HUES6 (cell line): ENCODE data around the gene LRRC27.
"Not testable (repeated sequence)": the region's sequence is repeated elsewhere in the genome, so short reads cannot be mapped to it uniquely, and the experiment has no call there.

Experiments used
- H3K27ac ChIP-seq: 2 replicates; pipeline ENCODE4 v1.7.0; 2013; ENCODE audit warnings: low read depth, mild to moderate bottlenecking, low read length, inconsistent platforms
- H3K27me3 ChIP-seq: 2 replicates; pipeline ENCODE4 v1.6.1; 2013; ENCODE audit warnings: low read length; ENCODE audit not compliant: control insufficient read depth, insufficient read depth
- H3K36me3 ChIP-seq: 2 replicates; pipeline ENCODE4 v1.6.1; 2013; ENCODE audit warnings: low read length; ENCODE audit not compliant: control insufficient read depth, insufficient read depth
- H3K4me1 ChIP-seq: 2 replicates; pipeline ENCODE4 v1.6.1; 2013; ENCODE audit warnings: low read length; ENCODE audit not compliant: control insufficient read depth, insufficient read depth
- H3K4me3 ChIP-seq: 2 replicates; pipeline ENCODE4 v1.5.1; 2013; ENCODE audit warnings: low read depth, low read length
- H3K9ac ChIP-seq: one replicate; pipeline ENCODE4 v1.6.1; 2013; ENCODE audit warnings: mild to moderate bottlenecking, low read length
- H3K9me3 ChIP-seq: 2 replicates; pipeline ENCODE4 v1.6.1; 2013; ENCODE audit warnings: low read depth, low read length; ENCODE audit not compliant: control insufficient read depth, insufficient read depth

LRRC27 gene

DNA sequence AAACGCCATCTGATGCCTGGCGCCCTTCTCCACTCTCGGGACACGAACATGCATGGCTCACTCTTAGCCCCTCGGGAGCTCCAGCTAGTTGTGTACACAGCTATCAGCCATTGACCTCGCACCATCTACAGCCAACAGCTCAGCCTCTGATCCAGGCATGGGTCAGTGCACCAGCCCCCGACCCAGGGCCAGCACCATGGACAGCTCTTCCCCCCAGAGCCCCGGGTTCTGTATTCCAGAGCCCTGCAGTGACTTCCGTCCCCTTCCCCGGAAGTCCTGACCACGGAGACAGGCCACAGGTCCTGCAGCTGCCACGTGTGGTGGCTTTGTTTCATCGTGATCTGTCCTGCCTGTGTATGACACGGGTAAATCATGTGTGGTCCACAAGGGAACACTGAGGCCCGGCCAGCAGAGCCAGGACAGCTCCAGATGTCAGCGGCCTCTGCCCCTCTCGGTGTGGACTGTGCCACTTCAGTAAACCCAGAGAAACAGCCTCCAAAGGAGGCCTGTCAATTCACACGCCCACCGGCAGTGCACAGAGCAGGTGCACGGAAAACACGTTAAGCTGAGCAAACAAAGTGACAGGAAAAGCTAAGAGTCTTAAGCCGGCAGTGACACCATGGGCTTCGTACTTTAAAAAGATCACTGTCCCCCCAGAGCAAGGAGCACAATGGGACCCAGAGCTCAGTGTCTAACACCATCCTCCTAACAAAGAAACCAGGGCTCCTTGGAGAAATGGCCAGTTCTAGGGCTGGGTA lies 37.3 kb upstream of the LRRC27 start:
- H3K9me3 ChIP-seq = no peaks in the 10 kb centered on the region
- H3K4me3 ChIP-seq = no peak overlapping the region
- H3K9ac ChIP-seq = no peak overlapping the region
- peaks cover 9% of the 10 kb centered on the region for H3K4me1 ChIP-seq
- H3K36me3 ChIP-seq = no peaks in the 10 kb centered on the region
- no peaks in the 10 kb centered on the region for H3K27me3 ChIP-seq
- no peak overlapping the region for H3K27ac ChIP-seq

DNA sequence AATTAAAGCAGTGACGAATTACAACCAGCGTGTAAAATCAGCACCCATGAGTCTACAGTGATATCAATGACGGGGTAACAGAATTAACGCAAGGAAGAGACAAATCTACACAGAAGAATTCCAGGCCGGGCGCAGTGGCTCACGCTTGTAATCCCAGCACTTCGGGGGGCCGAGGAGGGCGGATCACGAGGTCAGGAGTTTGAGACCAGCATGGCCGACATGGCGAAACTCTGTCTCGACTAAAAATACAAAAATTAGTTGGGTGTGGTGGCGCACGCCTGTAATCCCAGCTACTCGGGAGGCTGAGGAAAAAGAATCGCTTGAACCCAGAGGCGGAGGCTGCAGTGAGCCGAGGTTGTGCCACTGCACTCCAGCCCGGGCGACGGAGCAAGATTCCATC lies 36.5 kb upstream of the LRRC27 start:
- H3K9ac ChIP-seq, H3K4me1 ChIP-seq, H3K4me3 ChIP-seq, H3K27me3 ChIP-seq, H3K27ac ChIP-seq, H3K36me3 ChIP-seq, H3K9me3 ChIP-seq: not testable (repeated sequence)

DNA sequence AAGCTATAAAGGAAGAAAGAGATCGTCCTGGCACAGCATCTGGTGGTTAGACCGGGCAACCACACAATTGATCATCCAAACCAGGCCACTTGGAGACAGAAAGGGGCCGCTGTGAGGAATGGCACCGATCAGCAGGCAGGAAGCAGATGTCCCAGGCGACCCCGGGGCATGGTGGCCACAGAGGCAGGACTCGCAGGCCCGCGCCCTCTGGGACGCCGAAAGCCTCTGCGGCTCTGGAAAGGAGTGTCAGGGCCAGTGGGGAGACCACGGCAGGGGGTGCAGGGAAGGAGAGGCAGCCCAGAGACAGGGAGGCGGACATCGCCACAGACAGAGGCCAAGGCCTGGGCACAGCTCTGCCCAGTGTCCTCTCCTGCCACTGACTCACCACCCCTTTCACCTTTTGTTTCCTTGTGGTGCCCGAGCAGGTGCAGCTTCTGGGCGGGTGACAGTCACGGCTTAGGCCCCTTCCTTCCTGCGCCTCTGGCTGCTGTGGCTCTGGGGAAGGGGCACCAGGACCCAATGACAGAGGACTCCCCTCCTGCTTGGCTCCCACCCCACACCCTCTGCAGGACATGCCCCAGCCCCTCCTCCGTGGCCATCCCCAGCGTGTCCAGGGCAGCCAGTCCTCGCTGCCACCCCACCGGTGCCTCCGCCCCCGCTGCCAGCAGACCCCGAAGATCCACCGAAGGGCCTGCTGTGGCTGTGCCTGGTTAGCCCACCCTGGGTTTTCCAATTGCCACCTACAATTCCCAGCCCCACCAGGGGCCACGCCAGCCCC lies 35.1 kb upstream of the LRRC27 start:
- no peak overlapping the region for H3K9ac ChIP-seq
- H3K4me1 ChIP-seq = peaks cover 9% of the 10 kb centered on the region
- no peak overlapping the region for H3K4me3 ChIP-seq
- H3K36me3 ChIP-seq = no peaks in the 10 kb centered on the region
- H3K9me3 ChIP-seq = no peaks in the 10 kb centered on the region
- no peaks in the 10 kb centered on the region for H3K27me3 ChIP-seq
- no peak overlapping the region for H3K27ac ChIP-seq

DNA sequence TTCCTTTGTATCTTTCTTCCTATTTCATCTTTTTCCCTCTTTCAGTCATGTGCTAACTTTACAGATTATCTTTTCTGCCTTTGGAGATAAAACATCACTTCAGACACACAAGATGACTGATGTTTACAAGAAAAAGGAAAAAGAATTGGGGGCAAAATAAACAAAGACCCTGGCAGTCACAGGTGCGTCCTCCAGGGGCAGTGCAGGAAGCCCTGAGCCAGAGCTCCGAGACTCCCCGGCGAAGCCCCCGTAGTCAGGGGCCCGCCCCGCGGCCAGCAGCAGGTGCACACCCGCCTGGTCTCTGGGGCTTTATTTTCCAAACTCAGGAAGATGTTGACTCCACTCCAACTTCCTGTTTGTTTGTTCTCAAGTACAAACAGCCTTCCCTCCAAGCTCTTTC lies 34.5 kb upstream of the LRRC27 start:
- Histone ChIP-seq H3K9ac (no peak overlapping the region), H3K27ac (no peak overlapping the region), H3K36me3 (no peaks in the 10 kb centered on the region), H3K27me3 (peaks cover under 1% of the 10 kb centered on the region; the same call in 1 of the 2 replicates), H3K4me3 (no peak overlapping the region), H3K9me3 (no peaks in the 10 kb centered on the region), H3K4me1 (peaks cover 9% of the 10 kb centered on the region)

DNA sequence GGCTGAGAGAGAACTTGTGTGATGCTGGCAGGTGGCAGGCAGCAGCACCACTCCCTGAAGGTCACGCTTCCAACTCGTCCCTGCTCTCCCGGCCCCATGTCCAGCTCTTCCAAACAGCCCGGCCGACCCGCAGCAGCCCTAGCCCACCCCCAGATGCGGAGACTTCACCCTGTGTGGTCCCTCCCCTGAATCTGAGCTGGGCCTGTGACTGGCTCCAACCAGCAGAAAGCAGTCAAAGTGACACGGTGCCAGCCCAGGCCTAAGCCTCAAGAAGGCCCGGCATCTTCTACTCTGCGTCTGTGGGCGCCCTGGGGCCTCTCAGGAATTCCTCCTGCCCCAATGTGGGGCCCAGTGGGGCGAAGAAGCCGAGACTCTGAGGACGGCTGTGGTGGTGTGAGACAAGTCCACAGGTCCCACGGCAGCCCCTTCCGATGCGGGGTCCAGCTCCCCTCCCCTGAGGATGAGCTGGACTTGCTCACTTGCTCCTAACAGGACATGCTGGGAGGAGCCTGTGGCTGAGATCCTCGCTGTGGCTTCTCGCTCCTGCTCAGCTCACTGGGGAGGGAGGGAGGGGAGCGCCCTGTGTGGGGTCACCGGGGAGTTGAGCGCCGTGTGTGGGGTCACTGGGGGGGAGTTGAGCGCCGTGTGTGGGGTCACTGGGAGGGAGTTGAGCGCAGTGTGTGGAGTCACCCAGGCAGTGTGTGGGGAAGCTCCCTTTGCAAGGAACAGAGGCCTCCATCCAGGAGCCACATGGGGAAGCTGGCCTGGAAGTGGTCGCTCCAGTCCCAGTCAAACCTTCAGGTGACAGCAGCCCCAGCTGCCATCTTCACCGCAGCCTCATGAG lies 33.7 kb upstream of the LRRC27 start:
- Histone ChIP-seq H3K4me3 (no peak overlapping the region), H3K9me3 (no peaks in the 10 kb centered on the region), H3K36me3 (no peaks in the 10 kb centered on the region), H3K9ac (no peak overlapping the region), H3K4me1 (peaks cover 8% of the 10 kb centered on the region), H3K27me3 (peaks cover 7% of the 10 kb centered on the region; the same call in 1 of the 2 replicates), H3K27ac (no peak overlapping the region)

DNA sequence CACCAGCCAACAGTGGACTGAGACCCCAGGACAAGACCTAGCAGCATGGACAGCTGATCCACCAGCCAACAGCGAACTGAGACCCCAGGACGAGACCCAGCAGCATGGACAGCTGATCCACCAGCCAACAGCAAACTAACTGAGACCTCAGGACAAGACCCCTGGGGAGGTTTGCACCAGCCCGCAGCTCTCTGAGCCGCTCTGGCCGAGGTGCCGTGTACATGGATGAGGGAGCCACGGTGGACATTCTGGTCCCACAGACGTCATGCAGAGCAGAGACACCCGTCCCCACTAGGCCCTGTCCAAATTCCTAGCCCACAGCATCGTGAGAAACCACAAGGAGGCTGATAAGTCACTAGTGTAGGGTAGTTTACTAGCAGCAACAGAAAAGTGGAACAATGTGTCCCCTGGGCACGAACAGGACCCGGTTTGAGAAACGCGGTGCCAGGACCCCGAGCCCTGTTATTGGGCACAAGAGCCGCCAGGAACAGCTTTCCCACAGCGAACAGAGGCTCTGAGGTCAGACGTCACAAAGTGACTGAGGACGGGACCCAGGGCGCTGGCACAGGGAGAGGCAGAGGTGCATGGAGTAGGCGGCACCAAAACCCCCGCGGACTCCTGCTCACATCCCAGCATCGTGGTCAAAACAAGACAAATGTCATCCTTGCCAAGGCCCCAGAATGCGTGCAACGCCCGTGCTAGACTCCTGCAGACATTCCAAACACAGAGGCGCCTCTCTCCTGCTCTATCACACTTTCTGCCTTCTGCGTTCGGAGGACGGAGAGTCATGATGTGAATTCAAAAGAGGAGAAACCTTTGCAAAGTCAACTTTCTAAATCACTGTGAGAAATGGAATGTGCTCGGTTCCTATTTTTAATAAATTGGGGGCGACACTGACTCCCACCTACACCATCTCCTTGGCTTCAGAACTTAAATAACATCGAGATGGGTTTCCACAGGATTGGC lies 32.3 kb upstream of the LRRC27 start:
- H3K36me3 ChIP-seq = no peaks in the 10 kb centered on the region
- no peaks in the 10 kb centered on the region for H3K4me1 ChIP-seq
- no peaks in the 10 kb centered on the region for H3K9me3 ChIP-seq
- H3K9ac ChIP-seq = no peak overlapping the region
- H3K4me3 ChIP-seq = no peak overlapping the region
- peaks cover 15% of the 10 kb centered on the region; the same call in 1 of the 2 replicates for H3K27me3 ChIP-seq
- no peak overlapping the region for H3K27ac ChIP-seq

GRCh38 chr10:132300582-132300981 lies 31.4 kb upstream of the LRRC27 start:
- Histone ChIP-seq H3K27me3 (peaks cover 19% of the 10 kb centered on the region; the same call in 1 of the 2 replicates), H3K4me3 (no peak overlapping the region), H3K4me1 (no peaks in the 10 kb centered on the region), H3K27ac (no peak overlapping the region), H3K36me3 (no peaks in the 10 kb centered on the region), H3K9ac (no peak overlapping the region), H3K9me3 (peaks cover 4% of the 10 kb centered on the region)

DNA sequence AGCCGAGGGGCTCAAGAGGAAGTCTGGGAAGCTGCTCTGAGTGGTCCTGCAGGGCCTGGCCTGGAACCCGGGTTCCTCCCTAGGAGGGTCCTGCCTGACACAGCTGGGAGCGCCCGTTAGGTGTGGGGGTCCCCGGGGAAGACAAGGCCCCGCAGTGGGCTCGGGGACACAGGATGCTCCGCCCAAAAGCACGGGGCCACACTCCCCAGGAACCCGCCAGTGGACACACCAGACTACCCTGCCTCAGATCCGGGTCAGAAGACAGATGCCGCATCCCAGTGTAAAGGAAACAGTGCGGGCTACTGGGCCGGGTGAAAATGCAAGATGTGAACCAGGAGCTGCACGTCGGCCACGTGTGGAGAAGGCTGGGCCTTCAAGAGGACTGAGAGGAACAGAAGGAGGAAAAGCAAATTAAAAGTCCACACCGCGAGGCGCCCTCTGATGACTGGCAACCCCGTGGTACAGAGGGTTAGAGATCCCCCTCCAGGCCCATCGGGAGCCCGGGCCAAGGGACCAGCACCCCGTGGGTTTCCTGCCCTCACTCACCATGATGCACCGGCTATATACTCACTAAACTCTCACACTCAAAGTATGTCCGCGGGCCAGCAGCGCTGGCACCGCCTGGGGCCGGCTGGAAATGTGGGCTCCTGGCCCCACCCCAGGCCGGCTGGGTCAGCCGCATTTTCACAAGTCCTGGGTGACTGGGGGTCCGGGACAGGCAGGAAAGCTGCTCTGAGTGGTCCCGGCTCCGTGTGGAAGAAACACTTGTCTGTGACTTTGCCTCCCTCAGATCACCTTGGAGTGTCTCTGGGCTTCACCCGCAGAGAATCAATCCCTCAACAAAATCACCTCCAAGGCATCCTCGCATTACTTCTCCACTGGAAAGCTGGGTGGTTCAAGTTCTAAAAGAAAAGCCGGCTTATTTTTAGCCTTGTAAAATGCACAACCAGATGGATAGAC lies 30.3 kb upstream of the LRRC27 start:
- Histone ChIP-seq H3K4me1 (no peaks in the 10 kb centered on the region), H3K4me3 (no peak overlapping the region), H3K9ac (no peak overlapping the region), H3K36me3 (no peaks in the 10 kb centered on the region), H3K27me3 (peaks cover 29% of the 10 kb centered on the region), H3K9me3 (peaks cover 15% of the 10 kb centered on the region), H3K27ac (no peak overlapping the region)

DNA sequence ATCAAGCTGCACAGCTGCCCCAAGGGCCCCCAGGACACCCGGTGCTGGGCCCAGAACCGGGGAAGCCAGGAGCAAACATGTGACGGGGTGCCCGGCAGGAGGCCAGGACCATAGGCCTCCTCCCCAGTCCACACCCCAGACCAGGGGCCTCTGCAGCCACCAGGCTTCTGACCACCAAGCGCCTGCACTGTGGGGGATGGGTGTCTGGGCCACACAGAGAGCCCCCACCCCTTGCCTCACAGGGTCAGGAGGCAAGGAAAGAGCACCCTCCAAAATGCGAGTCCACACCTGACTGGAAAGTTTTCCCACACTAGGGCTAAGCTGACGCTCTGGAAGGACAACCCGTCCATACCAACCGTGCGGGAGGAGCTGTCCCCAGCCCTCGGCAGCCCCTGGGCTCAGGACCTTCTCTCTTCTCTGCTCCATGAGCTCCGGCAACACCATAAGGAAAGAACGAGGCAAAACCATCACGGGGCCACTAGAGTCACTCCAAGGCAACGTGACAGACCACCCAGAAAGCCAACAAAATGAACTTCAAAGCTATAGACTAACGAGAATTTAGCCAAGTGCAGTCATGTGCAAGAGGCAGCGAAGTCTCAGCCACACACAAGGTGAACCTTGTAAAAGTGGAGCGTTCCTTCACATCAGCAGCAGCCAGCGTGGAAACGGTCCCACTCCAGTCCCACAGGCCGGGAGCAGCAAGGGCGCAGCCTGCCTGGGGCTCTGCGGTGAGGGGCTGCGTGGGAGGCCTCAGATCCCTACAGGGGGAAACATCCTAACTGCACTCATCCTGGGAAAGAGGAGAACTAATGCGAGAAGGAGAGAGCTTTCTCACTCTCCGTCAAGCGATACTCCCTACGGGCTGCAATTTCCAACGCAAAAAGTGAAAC lies 29.3 kb upstream of the LRRC27 start:
- no peak overlapping the region for H3K9ac ChIP-seq
- no peaks in the 10 kb centered on the region for H3K36me3 ChIP-seq
- no peak overlapping the region for H3K4me3 ChIP-seq
- no peaks in the 10 kb centered on the region for H3K4me1 ChIP-seq
- no peak overlapping the region for H3K27ac ChIP-seq
- H3K27me3 ChIP-seq = peaks cover 38% of the 10 kb centered on the region
- peaks cover 17% of the 10 kb centered on the region for H3K9me3 ChIP-seq
